Lung (tissue), 12 donors: Measurements from ENCODE around the gene EPAS1. TPM values are rescaled to one million over a fixed set of nuclear protein-coding genes. Genes with fewer than 3 reads are reported as not detected.

Source experiments
- ATAC-seq: fragments of 200-7000 bp; cut with Tn5 transposase; one replicate; pipeline ENCODE4 v1.9.1; 2020; ENCODE audit warnings: moderate number of reproducible peaks; ENCODE audit not compliant: insufficient read depth, low FRiP score
- DNase-seq, 3 donors: peaks; one replicate each; pipeline ENCODE4 v3.0.0-alpha.2; 2013 to 2017
- H3K27ac ChIP-seq, 2 donors: one replicate each; pipeline ENCODE4 v1.5.1; 2013; ENCODE audit warnings: mild to moderate bottlenecking in 2 of 2, moderate library complexity in 2 of 2, control low read depth in 1 of 2, inconsistent platforms in 1 of 2, low read depth in 1 of 2, low read length in 1 of 2
- H3K27me3 ChIP-seq, 3 donors: one replicate each; pipeline ENCODE4 v1.5.1; 2013; ENCODE audit warnings: low read length in 2 of 3; ENCODE audit not compliant: control insufficient read depth in 3 of 3, insufficient read depth in 3 of 3
- H3K36me3 ChIP-seq, 4 donors: one replicate each; pipeline ENCODE4 v1.5.1; 2013; ENCODE audit warnings: low read length in 4 of 4, mild to moderate bottlenecking in 1 of 4, moderate library complexity in 1 of 4; ENCODE audit not compliant: control insufficient read depth in 4 of 4, insufficient read depth in 4 of 4
- H3K4me1 ChIP-seq, 5 donors: one replicate each; pipeline ENCODE4 v1.5.1; 2013; ENCODE audit warnings: low read length in 5 of 5, mild to moderate bottlenecking in 2 of 5, moderate library complexity in 1 of 5; ENCODE audit not compliant: control insufficient read depth in 5 of 5, insufficient read depth in 5 of 5
- H3K4me3 ChIP-seq: one replicate; pipeline ENCODE4 v1.5.1; 2013; ENCODE audit warnings: mild to moderate bottlenecking, control low read depth, moderate library complexity
- H3K9ac ChIP-seq, 2 donors: one replicate each; pipeline ENCODE4 v1.5.1; 2013; ENCODE audit warnings: low read length in 2 of 2, control low read depth in 1 of 2; ENCODE audit not compliant: insufficient read depth in 1 of 2
- H3K9me3 ChIP-seq, 4 donors: one replicate each; pipeline ENCODE4 v1.5.1; 2013; ENCODE audit warnings: low read length in 3 of 4, mild to moderate bottlenecking in 1 of 4, moderate library complexity in 1 of 4; ENCODE audit not compliant: control insufficient read depth in 4 of 4, insufficient read depth in 3 of 4
- WGBS, 2 donors: extraction: QIAGEN DNeasy Blood & Tissue Kit; methylation state at CpG; one replicate each; pipeline ENCODE4 v1.1.7; 2013; 5-methylcytosine and 5-hydroxymethylcytosine counted together
- polyA plus RNA-seq, 2 donors: library from polyadenylated mRNA; stranded (reverse); fragments of 200-250 nt; gene quantifications; one replicate each; pipeline ENCODE4 v1.2.1, GENCODE V29; 2013
- total RNA-seq, 2 donors: library from RNA; depleted of rRNA in 1 of 2; stranded (reverse); fragments of >200 nt in 1 of 2; gene quantifications; one replicate each; pipeline ENCODE4 v1.2.1, GENCODE V29; 2014 to 2021
- TF ChIP-seq, protein P1 (sequence below): IDR thresholded peaks from 2 replicates; pipeline ENCODE4 v1.5.1; 2012; ENCODE audit warnings: mild to moderate bottlenecking; ENCODE audit errors: control extremely low read depth, extremely low read depth
- donor health status: control.
- donor health status: control.
- donor health status: Bipolar disorder and iron deficiency.
- donor health status: healthy.
- donor health status: DM: yes; HTN: yes; CAD: no.

Gene EPAS1
- total and polyA plus RNA-seq, 4 donors, result 233 to 1,051 (median 381) TPM

DNA sequence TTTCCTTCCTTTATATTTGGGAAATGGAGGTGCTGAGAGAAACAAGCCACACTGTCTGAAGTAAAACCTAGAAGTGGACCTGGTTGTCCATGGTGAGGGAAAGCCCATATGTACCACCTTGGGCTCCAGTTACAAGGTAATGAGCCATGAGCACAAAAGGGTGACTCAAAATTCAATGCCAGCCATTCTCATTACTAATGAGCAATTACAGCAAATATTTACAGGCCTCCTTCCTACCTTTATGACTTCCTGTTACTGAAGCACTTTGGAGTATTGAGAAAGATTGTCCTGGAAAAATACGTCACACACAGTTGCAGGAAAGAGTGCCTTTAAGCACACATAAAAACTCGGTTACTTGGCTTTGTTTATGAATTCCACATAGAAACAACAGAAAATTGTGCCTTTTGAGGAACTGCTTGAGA lies 9.1 kb downstream of the EPAS1 start:
- no peaks in the 10 kb centered on the region for H3K9me3 ChIP-seq
- no peak overlapping the region for H3K4me3 ChIP-seq
- peaks cover 24 to 77% (median 30%) of the 10 kb centered on the region in 5 donors for H3K4me1 ChIP-seq
- H3K27me3 ChIP-seq, result no peaks in the 10 kb centered on the region
- no peak overlapping the region for H3K9ac ChIP-seq
- TF ChIP-seq, protein P1, sequence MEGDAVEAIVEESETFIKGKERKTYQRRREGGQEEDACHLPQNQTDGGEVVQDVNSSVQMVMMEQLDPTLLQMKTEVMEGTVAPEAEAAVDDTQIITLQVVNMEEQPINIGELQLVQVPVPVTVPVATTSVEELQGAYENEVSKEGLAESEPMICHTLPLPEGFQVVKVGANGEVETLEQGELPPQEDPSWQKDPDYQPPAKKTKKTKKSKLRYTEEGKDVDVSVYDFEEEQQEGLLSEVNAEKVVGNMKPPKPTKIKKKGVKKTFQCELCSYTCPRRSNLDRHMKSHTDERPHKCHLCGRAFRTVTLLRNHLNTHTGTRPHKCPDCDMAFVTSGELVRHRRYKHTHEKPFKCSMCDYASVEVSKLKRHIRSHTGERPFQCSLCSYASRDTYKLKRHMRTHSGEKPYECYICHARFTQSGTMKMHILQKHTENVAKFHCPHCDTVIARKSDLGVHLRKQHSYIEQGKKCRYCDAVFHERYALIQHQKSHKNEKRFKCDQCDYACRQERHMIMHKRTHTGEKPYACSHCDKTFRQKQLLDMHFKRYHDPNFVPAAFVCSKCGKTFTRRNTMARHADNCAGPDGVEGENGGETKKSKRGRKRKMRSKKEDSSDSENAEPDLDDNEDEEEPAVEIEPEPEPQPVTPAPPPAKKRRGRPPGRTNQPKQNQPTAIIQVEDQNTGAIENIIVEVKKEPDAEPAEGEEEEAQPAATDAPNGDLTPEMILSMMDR, result no peak
- ATAC-seq (peak; percentile 50), DNase-seq (peak in 2 of 3 donors; percentile 62 to 67)
- H3K27ac ChIP-seq, result peak overlapping the region; percentile 64 to 80
- 17 to 20% methylated on average over 2 of the region's 2 CpGs for WGBS, 2 donors
- H3K36me3 ChIP-seq, result no peaks in the 10 kb centered on the region

DNA sequence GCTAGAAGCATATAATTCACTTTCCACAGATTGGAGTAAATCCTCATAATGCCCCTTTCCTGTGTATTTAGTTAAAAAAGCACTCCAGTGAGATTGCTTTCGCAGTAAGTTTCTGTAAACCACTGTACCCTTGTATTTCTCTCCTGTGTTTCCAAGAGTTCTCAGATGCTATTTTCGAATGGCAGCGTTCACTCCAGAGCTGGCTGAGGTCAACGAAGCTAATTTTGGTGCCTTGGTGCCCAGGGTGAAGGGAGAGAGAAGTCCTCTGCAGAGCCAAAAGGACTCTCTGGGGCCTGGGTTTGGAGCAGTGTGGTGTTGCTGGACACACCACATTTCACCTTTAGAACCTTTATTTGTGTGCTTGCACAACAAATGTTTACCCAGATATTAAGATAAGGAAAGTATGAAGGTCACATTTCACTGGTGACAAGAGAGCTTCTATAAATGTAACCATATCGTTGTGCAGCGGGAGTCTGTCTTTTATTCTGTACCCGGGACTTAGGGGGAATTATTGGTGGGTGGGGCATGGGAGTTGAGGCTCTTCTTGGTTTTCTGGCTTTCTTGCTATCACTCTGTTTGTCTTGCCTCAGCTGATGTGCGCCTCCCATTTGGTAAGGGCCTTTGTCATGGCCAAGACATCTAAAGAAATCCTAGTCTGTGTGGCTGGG lies 9.9 kb downstream of the EPAS1 start:
- Histone ChIP-seq H3K36me3 (no peaks in the 10 kb centered on the region), H3K4me3 (no peak overlapping the region), H3K4me1 (peaks cover 24 to 84% (median 32%) of the 10 kb centered on the region in 5 donors), H3K27me3 (no peaks in the 10 kb centered on the region), H3K9me3 (no peaks in the 10 kb centered on the region), H3K27ac (peak overlapping the region; percentile 80 to 85), H3K9ac (peak overlapping the region in 1 of 2 donors; percentile 8)
- WGBS, 2 donors, result 46 to 62% methylated on average over 8 of the region's 8 CpGs
- DNase-seq (no peak), ATAC-seq (peak; percentile 59)
- TF ChIP-seq, protein P1, result no peak

DNA sequence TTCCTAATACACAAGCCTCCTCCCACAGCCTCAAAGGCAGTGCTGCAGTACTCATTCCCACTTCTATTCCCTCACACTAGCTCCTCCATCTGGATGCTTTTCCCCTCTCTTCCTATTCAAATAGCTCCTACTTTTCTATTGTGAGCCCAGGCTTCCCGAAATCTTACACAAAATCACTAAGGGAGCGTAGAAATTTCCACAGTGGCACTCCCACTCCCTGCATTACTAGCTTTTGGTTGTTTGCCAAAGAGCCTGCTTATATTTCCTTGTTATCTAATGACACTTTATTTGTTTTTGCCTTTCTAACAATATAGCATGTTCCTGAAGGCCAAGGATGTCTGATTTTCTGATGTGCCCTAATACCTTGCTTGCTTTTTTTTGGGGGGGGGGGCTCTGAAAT lies 10.9 kb downstream of the EPAS1 start:
- H3K9ac ChIP-seq, result no peak overlapping the region
- no peak for ATAC-seq

More for the DNA sequence above, 10.9 kb downstream of the EPAS1 start:
- Histone ChIP-seq H3K4me3 (no peak overlapping the region), H3K9me3 (no peaks in the 10 kb centered on the region), H3K36me3 (no peaks in the 10 kb centered on the region), H3K4me1 (peaks cover 24 to 85% (median 34%) of the 10 kb centered on the region in 5 donors), H3K27me3 (no peaks in the 10 kb centered on the region), H3K27ac (peak overlapping the region; percentile 80 to 85)
- 42 to 67% methylated on average over 2 of the region's 2 CpGs for WGBS, 2 donors
- peak in 2 of 3 donors; percentile 65 to 72 for DNase-seq
- TF ChIP-seq, protein P1, result no peak
